ENCODE results near the gene BBOX1.

- TF ChIP-seq POLR2A (IDR thresholded peaks at IDR 0.05; ENCODE audit: low read length) (no peak), GATA1 (IDR thresholded peaks at IDR 0.05; ENCODE audit: low read depth, low read length) (no peak)
These were observed 53.5 kb downstream of the BBOX1 start for GRCh38 chr11:27094120-27094519.
